Activated naive CD4-positive, alpha-beta T cell treated with anti-CD3 and anti-CD28 coated beads, Interleukin-2, amount 50 U/mL, for 24 hours (primary cell): ENCODE data around the gene HERC3.

Source experiments
- H3K27ac Mint-ChIP-seq: one replicate; pipeline ENCODE4 v1.8.0; 2021; ENCODE audit warnings: mild to moderate bottlenecking, mixed read lengths
- H3K27me3 Mint-ChIP-seq: one replicate; pipeline ENCODE4 v1.8.0; 2021; ENCODE audit warnings: mixed read lengths
- H3K36me3 Mint-ChIP-seq: one replicate; pipeline ENCODE4 v1.8.0; 2021; ENCODE audit warnings: mixed read lengths
- H3K4me1 Mint-ChIP-seq: one replicate; pipeline ENCODE4 v1.8.0; 2021; ENCODE audit warnings: mixed read lengths
- H3K4me3 Mint-ChIP-seq: one replicate; pipeline ENCODE4 v1.8.0; 2021; ENCODE audit warnings: mild to moderate bottlenecking, mixed read lengths
- H3K9me3 Mint-ChIP-seq: one replicate; pipeline ENCODE4 v1.8.0; 2021; ENCODE audit warnings: mixed read lengths

Gene HERC3

DNA sequence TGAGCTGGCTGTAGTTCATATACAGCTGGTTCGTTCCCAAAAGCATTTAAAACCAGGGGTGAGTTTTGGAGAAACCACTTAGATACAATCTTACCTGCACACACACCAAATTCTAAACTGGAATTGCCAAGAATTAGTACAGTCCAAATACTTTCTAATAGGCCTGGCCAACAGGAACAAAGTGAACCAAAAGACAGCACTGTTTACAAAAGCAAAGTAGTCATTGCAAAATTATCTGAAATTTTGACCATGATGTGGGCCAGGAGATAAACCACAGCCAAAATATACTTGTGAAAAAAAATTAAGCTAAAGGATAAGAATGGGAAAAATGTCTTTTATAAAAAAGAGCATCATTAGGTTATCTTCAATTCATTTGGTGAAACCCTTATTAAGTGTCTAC, 143.3 kb downstream of the HERC3 start:
- Mint-ChIP-seq H3K4me3 (no peak overlapping the region), H3K9me3 (no peaks in the 10 kb centered on the region), H3K27me3 (no peaks in the 10 kb centered on the region), H3K36me3 (no peaks in the 10 kb centered on the region), H3K27ac (no peak overlapping the region), H3K4me1 (peaks cover 29% of the 10 kb centered on the region)

GRCh38 chr4:88736264-88736663, 144.0 kb downstream of the HERC3 start:
- Mint-ChIP-seq H3K9me3 (no peaks in the 10 kb centered on the region), H3K36me3 (peaks cover 1% of the 10 kb centered on the region), H3K4me1 (peaks cover 29% of the 10 kb centered on the region), H3K27ac (no peak overlapping the region), H3K4me3 (no peak overlapping the region), H3K27me3 (no peaks in the 10 kb centered on the region)

- Mint-ChIP-seq H3K9me3 (no peaks in the 10 kb centered on the region), H3K4me3 (peak overlapping the region; percentile 81), H3K27me3 (no peaks in the 10 kb centered on the region), H3K4me1 (peaks cover 29% of the 10 kb centered on the region), H3K36me3 (peaks cover 2% of the 10 kb centered on the region), H3K27ac (no peak overlapping the region)
Measured at GRCh38 chr4:88737307-88737941, 145.1 kb downstream of the HERC3 start.

DNA sequence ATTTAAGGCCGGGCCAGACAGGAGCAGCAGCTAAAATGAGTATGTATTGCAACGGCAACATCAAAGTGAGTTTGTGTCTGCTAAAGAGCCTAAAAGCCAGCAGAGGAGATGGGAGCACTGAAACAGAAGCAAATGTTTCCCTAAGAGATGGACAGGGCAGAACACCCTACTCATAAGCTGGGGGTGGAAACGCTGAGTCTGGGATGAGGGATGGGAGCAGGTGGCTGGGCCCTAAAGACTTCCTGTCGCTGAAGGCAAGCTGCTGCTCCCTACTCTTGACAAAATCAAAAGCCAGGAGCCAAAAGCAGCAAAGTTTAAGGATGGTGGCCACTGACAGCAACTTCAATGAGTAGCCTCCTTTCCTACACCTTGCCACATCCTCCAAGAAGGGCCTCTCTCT, 145.9 kb downstream of the HERC3 start:
- Mint-ChIP-seq H3K9me3 (no peaks in the 10 kb centered on the region), H3K27me3 (no peaks in the 10 kb centered on the region), H3K4me3 (no peak overlapping the region), H3K36me3 (peaks cover 2% of the 10 kb centered on the region), H3K27ac (no peak overlapping the region), H3K4me1 (peaks cover 29% of the 10 kb centered on the region)

DNA sequence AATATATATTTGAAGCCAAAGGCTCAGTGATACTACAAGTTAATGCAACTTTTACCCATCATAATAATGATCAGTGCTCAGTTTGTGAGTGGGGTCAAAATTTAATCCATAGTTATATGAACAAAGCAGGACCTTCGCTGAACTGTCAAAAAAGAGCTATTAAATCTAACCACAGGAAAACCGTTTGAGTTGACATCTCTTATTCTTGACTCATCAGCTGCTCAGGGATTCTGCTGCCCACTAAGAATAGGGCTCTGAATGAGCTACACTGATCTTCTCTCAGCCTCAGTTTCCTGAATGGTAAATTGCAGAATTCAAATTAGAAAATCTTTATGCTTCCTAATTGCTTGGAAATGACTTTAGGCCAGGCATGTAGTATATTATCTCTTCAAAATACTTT, 150.3 kb downstream of the HERC3 start:
- Mint-ChIP-seq H3K9me3 (no peaks in the 10 kb centered on the region), H3K27me3 (no peaks in the 10 kb centered on the region), H3K27ac (no peak overlapping the region), H3K4me1 (peaks cover 20% of the 10 kb centered on the region), H3K4me3 (no peak overlapping the region), H3K36me3 (peaks cover 5% of the 10 kb centered on the region)

- Mint-ChIP-seq H3K4me3 (no peak overlapping the region), H3K27ac (no peak overlapping the region), H3K27me3 (no peaks in the 10 kb centered on the region), H3K9me3 (no peaks in the 10 kb centered on the region), H3K4me1 (peaks cover 9% of the 10 kb centered on the region), H3K36me3 (peaks cover 5% of the 10 kb centered on the region)
Measured at GRCh38 chr4:88743696-88744095, 151.4 kb downstream of the HERC3 start.

DNA sequence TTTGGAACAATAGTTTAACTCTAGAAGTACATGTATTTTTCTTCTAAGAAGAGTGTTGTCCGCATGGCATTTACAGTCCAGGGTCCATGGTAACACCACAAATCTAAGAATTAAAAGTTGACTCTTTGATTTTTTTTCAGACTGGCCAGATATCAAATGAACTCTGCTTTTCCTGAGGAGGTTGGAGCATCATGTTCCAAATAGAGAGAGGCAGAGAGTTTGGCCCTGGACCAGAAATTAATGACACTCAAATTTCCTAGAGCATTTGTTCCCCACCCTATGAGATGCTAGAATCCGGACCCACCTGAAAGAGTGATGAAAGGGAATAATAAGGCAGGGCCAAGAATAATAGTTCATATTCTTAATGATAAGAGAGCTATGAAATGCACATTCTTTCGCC, 152.3 kb downstream of the HERC3 start:
- Mint-ChIP-seq H3K9me3 (no peaks in the 10 kb centered on the region), H3K27ac (no peak overlapping the region), H3K27me3 (no peaks in the 10 kb centered on the region), H3K4me3 (no peak overlapping the region), H3K36me3 (peaks cover 10% of the 10 kb centered on the region), H3K4me1 (peaks cover 6% of the 10 kb centered on the region)

DNA sequence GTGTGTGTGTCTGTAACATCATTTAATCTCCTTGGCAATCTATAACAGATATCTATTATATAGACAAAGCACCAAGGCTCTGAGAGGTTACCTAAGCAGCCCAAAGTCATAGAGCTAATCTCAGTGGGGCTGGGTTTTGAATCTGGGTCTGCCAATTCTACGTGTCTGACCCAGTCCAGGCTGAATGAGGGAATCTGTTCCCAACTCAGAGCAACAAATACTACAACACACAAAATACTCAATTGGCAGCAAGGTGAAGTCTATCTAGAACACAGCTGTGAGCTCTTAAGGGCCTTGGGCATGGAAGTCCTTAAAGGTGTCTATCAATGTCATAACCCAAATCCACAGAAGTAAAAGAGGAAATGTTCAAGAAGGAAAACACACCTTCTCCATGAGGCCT, 152.9 kb downstream of the HERC3 start:
- Mint-ChIP-seq H3K36me3 (peaks cover 12% of the 10 kb centered on the region), H3K27ac (no peak overlapping the region), H3K27me3 (no peaks in the 10 kb centered on the region), H3K4me1 (peaks cover 2% of the 10 kb centered on the region), H3K9me3 (no peaks in the 10 kb centered on the region), H3K4me3 (no peak overlapping the region)

GRCh38 chr4:88745581-88746163, 153.4 kb downstream of the HERC3 start:
- Mint-ChIP-seq H3K4me1 (no peaks in the 10 kb centered on the region), H3K36me3 (peaks cover 12% of the 10 kb centered on the region), H3K27me3 (no peaks in the 10 kb centered on the region), H3K4me3 (no peak overlapping the region), H3K9me3 (no peaks in the 10 kb centered on the region), H3K27ac (no peak overlapping the region)

- peaks cover 12% of the 10 kb centered on the region for H3K36me3 Mint-ChIP-seq
- H3K27me3 Mint-ChIP-seq, result no peaks in the 10 kb centered on the region
- no peak overlapping the region for H3K27ac Mint-ChIP-seq
- no peaks in the 10 kb centered on the region for H3K4me1 Mint-ChIP-seq
- no peak overlapping the region for H3K4me3 Mint-ChIP-seq
- no peaks in the 10 kb centered on the region for H3K9me3 Mint-ChIP-seq
Measured at GRCh38 chr4:88746206-88746605, 153.9 kb downstream of the HERC3 start.

GRCh38 chr4:88747351-88747750, 155.1 kb downstream of the HERC3 start:
- Mint-ChIP-seq H3K4me3 (no peak overlapping the region), H3K27me3 (no peaks in the 10 kb centered on the region), H3K36me3 (peaks cover 11% of the 10 kb centered on the region), H3K9me3 (no peaks in the 10 kb centered on the region), H3K27ac (no peak overlapping the region), H3K4me1 (no peaks in the 10 kb centered on the region)

- H3K9me3 Mint-ChIP-seq, result no peaks in the 10 kb centered on the region
- H3K4me1 Mint-ChIP-seq, result no peaks in the 10 kb centered on the region
- no peak overlapping the region for H3K4me3 Mint-ChIP-seq
- no peak overlapping the region for H3K27ac Mint-ChIP-seq
- H3K36me3 Mint-ChIP-seq, result peaks cover 11% of the 10 kb centered on the region
- no peaks in the 10 kb centered on the region for H3K27me3 Mint-ChIP-seq
Measured at GRCh38 chr4:88750369-88750768, 158.1 kb downstream of the HERC3 start.

GRCh38 chr4:88751258-88752075, 159.2 kb downstream of the HERC3 start:
- Mint-ChIP-seq H3K4me1 (no peaks in the 10 kb centered on the region), H3K27me3 (no peaks in the 10 kb centered on the region), H3K27ac (no peak overlapping the region), H3K36me3 (peaks cover 8% of the 10 kb centered on the region), H3K4me3 (no peak overlapping the region), H3K9me3 (no peaks in the 10 kb centered on the region)

DNA sequence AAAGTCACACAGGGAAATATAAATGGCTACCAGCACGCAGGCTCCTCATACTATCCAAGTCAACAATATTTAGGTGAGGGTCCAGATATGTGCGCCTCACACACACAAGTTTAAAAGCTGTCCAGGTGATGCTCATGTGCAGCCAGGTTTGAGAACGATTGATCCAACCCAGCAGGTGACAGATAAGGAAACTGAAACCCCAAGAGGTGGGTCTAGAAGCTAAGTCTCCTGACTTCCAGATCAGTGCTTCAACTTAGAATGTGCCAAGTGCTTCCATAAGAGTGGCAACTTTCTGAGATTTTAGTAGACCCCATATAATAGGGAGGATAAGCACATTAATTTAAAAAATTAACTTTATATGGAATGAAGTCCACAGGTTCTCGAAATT, 159.8 kb downstream of the HERC3 start:
- Mint-ChIP-seq H3K27me3 (no peaks in the 10 kb centered on the region), H3K27ac (no peak overlapping the region), H3K36me3 (peaks cover 8% of the 10 kb centered on the region), H3K4me1 (no peaks in the 10 kb centered on the region), H3K9me3 (no peaks in the 10 kb centered on the region), H3K4me3 (no peak overlapping the region)

GRCh38 chr4:88752754-88753153, 160.5 kb downstream of the HERC3 start:
- Mint-ChIP-seq H3K27ac (no peak overlapping the region), H3K4me1 (no peaks in the 10 kb centered on the region), H3K9me3 (no peaks in the 10 kb centered on the region), H3K27me3 (no peaks in the 10 kb centered on the region), H3K4me3 (no peak overlapping the region), H3K36me3 (peaks cover 8% of the 10 kb centered on the region)
